Activated CD4-positive, alpha-beta T cell treated with anti-CD3 and anti-CD28 coated beads for 48 hours (primary cell): ENCODE results near the gene ARHGEF38.
"Not testable (repeated sequence)": the region's sequence is repeated elsewhere in the genome, so short reads cannot be mapped to it uniquely, and the experiment has no call there.

ENCODE experiments used
- DNase-seq: peaks from one replicate; pipeline ENCODE4 v3.0.0-alpha.2; 2020

Gene ARHGEF38

DNA sequence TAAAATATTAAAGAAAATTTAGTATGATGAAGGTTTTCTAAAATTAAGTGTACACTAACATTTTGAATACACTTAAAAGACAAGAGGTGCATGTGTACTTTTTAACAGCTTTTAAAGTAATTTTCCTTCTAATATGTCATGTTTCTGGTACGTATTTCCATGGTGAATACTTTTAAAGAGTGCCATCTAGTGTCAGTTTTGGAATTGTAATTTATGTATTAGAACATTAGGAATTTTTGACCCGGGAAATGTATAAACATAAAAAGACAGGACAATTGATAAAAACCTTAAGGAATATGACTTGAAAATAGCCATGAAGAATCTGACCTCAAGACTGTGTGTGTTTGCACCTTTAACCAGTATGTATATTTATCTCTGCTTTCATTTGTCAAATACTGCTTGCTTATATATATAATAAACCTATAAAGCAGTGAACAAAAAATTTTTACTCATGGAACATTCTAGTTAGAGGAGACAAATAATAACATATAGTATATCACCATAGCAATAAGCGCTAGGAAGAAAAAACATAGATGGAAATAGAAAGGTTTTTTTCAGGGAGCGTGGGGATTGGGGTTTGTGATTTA lies 163.4 kb downstream of the ARHGEF38 start:
- no peak for DNase-seq

DNA sequence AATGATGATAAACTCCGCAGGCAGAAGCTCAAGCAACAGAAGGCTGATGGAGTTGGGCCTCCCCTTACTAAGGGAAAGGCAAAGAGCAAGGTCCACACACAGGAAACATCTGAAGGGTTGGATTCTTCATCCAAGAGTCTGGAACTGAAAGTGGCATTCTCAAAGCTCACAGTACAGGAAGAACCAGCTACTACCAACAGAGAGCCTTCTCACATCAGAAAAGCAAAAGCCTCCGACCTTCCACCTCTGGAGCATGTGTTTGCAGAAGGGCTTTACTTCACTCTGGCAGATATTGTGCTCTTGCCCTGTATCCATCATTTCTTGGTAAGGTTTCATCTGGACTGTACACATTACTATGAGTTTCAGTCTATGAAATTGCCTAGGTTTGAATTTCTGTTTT lies 166.8 kb downstream of the ARHGEF38 start:
- DNase-seq = no peak

DNA sequence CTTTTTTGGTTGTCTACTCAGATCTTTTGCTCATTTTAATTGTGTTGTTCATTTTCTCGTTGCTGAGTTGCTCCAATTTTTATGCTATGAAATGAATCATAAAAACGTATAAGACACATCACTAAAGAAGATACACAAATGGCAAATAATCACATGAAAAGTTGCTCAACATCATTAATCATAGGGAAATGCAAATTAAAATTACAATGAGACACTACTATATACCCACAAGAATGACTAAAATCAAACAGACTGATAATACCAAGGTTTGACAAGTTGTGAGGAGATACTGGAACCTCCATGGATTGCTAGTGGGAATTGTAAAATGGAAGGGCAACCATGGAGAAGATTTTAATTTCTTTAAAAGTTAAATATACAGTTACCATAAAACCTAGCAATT lies 173.2 kb downstream of the ARHGEF38 start:
- no peak for DNase-seq

DNA sequence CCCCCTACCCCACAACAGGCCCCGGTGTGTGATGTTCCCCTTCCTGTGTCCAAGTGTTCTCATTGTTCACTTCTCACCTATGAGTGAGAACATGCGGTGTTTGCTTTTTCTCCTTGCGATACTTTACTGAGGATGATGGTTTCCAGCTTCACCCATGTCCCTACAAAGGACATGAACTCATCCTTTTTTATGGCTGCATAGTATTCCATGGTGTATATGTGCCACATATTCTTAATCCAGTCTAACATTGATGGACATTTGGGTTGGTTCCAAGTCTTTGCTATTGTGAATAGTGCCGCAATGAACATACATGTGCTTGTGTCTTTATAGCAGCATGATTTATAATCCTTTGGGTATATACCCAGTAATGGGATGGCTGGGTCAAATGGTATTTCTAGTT lies 177.5 kb downstream of the ARHGEF38 start:
- DNase-seq = not testable (repeated sequence)
